Measurements from ENCODE around the gene ELOVL5.

ELOVL5 gene

GRCh38 chr6:53241938-53242337 is 106.8 kb downstream of the ELOVL5 start:
- DNase-seq, result no peak
- Histone ChIP-seq H3K36me3 (no peaks in the 10 kb centered on the region), H3K27ac (no peak overlapping the region), H3K9me3 (ENCODE audit: severe bottlenecking) (no peaks in the 10 kb centered on the region), H3K27me3 (ENCODE audit: insufficient read depth, low read depth, severe bottlenecking) (no peaks in the 10 kb centered on the region), H3K4me3 (ENCODE audit: low read depth, low read length) (no peak overlapping the region)
- no peak for TF ChIP-seq CTCF (IDR thresholded peaks at IDR 0.05; ENCODE audit: low read depth, low read length)

GRCh38 chr6:53240761-53241160 is 108.0 kb downstream of the ELOVL5 start:
- DNase-seq, result no peak
- H3K4me3 ChIP-seq (ENCODE audit: low read depth, low read length), result no peak overlapping the region
- no peak for TF ChIP-seq CTCF (IDR thresholded peaks at IDR 0.05; ENCODE audit: low read depth, low read length)
- H3K9me3 ChIP-seq (ENCODE audit: severe bottlenecking), result no peaks in the 10 kb centered on the region
- no peaks in the 10 kb centered on the region for H3K27me3 ChIP-seq (ENCODE audit: insufficient read depth, low read depth, severe bottlenecking)
- H3K27ac ChIP-seq, result no peak overlapping the region
- no peaks in the 10 kb centered on the region for H3K36me3 ChIP-seq

GRCh38 chr6:53240139-53240538 is 108.6 kb downstream of the ELOVL5 start:
- Histone ChIP-seq H3K27ac (no peak overlapping the region), H3K27me3 (ENCODE audit: insufficient read depth, low read depth, severe bottlenecking) (no peaks in the 10 kb centered on the region), H3K9me3 (ENCODE audit: severe bottlenecking) (no peaks in the 10 kb centered on the region), H3K4me3 (ENCODE audit: low read depth, low read length) (no peak overlapping the region), H3K36me3 (no peaks in the 10 kb centered on the region)
- no peak for DNase-seq
- TF ChIP-seq CTCF (IDR thresholded peaks at IDR 0.05; ENCODE audit: low read depth, low read length), result no peak

GRCh38 chr6:53239526-53239925 is 109.2 kb downstream of the ELOVL5 start:
- no peaks in the 10 kb centered on the region for H3K36me3 ChIP-seq
- no peak overlapping the region for H3K27ac ChIP-seq
- no peak for DNase-seq
- no peak for TF ChIP-seq CTCF (IDR thresholded peaks at IDR 0.05; ENCODE audit: low read depth, low read length)
- no peaks in the 10 kb centered on the region for H3K27me3 ChIP-seq (ENCODE audit: insufficient read depth, low read depth, severe bottlenecking)
- no peaks in the 10 kb centered on the region for H3K9me3 ChIP-seq (ENCODE audit: severe bottlenecking)
- no peak overlapping the region for H3K4me3 ChIP-seq (ENCODE audit: low read depth, low read length)

- Histone ChIP-seq H3K9me3 (ENCODE audit: severe bottlenecking) (no peaks in the 10 kb centered on the region), H3K27ac (no peak overlapping the region), H3K27me3 (ENCODE audit: insufficient read depth, low read depth, severe bottlenecking) (no peaks in the 10 kb centered on the region), H3K4me3 (ENCODE audit: low read depth, low read length) (no peak overlapping the region), H3K36me3 (no peaks in the 10 kb centered on the region)
- TF ChIP-seq CTCF (IDR thresholded peaks at IDR 0.05; ENCODE audit: low read depth, low read length), result no peak
- DNase-seq, result no peak
Observed at GRCh38 chr6:53238311-53238710, 110.4 kb downstream of the ELOVL5 start.

- Histone ChIP-seq H3K9me3 (ENCODE audit: severe bottlenecking) (no peaks in the 10 kb centered on the region), H3K27me3 (ENCODE audit: insufficient read depth, low read depth, severe bottlenecking) (no peaks in the 10 kb centered on the region), H3K36me3 (no peaks in the 10 kb centered on the region), H3K4me3 (ENCODE audit: low read depth, low read length) (no peak overlapping the region), H3K27ac (no peak overlapping the region)
- DNase-seq, result no peak
- no peak for TF ChIP-seq CTCF (IDR thresholded peaks at IDR 0.05; ENCODE audit: low read depth, low read length)
Observed at GRCh38 chr6:53236241-53236640, 112.5 kb downstream of the ELOVL5 start.

Measured in WERI-Rb-1 (cell line).